Epithelial cell of prostate (primary cell): ENCODE measurements around the gene RNF145.

Source experiments
- DNase-seq: peaks from one replicate; pipeline ENCODE4 v3.0.0-alpha.2; 2011; ENCODE audit warnings: low read depth, low spot score
- H3K27ac ChIP-seq: fragments of 450-650 bp; 2 replicates; pipeline ENCODE4 v1.5.1; 2017; ENCODE audit warnings: mild to moderate bottlenecking

The RNF145 gene

GRCh38 chr5:159220206-159220605 is 10.9 kb upstream of the RNF145 start:
- peak overlapping the region; percentile 57 for H3K27ac ChIP-seq
- DNase-seq = no peak

GRCh38 chr5:159218595-159219023 is 9.3 kb upstream of the RNF145 start:
- no peak for DNase-seq
- H3K27ac ChIP-seq = peak overlapping the region; percentile 58

GRCh38 chr5:159217236-159217635 is 7.9 kb upstream of the RNF145 start:
- peak overlapping the region; percentile 71 for H3K27ac ChIP-seq
- no peak for DNase-seq

GRCh38 chr5:159216454-159216853 is 7.1 kb upstream of the RNF145 start:
- peak overlapping the region; percentile 71 for H3K27ac ChIP-seq
- no peak for DNase-seq

- peak overlapping the region; percentile 71 for H3K27ac ChIP-seq
- DNase-seq = no peak
These were observed 6.5 kb upstream of the RNF145 start for GRCh38 chr5:159215886-159216285.

- H3K27ac ChIP-seq = peak overlapping the region; percentile 71
- no peak for DNase-seq
These were observed 5.3 kb upstream of the RNF145 start for GRCh38 chr5:159214486-159215271.

- no peak for DNase-seq
These were observed 3.5 kb upstream of the RNF145 start for GRCh38 chr5:159212657-159213462.

GRCh38 chr5:159211729-159212174 is 2.4 kb upstream of the RNF145 start:
- DNase-seq = no peak
- H3K27ac ChIP-seq = peak overlapping the region; percentile 96

More at GRCh38 chr5:159212657-159213462, 3.5 kb upstream of the RNF145 start:
- H3K27ac ChIP-seq = no peak overlapping the region

- no peak for DNase-seq
- H3K27ac ChIP-seq = peak overlapping the region; percentile 96
These were observed 1.5 kb upstream of the RNF145 start for GRCh38 chr5:159210846-159211245.

- DNase-seq = no peak
- H3K27ac ChIP-seq = peak overlapping the region; percentile 96
These were observed 883 bp upstream of the RNF145 start for GRCh38 chr5:159210210-159210661.

GRCh38 chr5:159208514-159209437 is 577 bp downstream of the RNF145 start:
- DNase-seq = no peak
- H3K27ac ChIP-seq = peak overlapping the region; percentile 96

- H3K27ac ChIP-seq = peak overlapping the region; percentile 96
- no peak for DNase-seq
These were observed 1.5 kb downstream of the RNF145 start for GRCh38 chr5:159207686-159208513.

- no peak for DNase-seq
- H3K27ac ChIP-seq = peak overlapping the region; percentile 96
These were observed 2.1 kb downstream of the RNF145 start for GRCh38 chr5:159207222-159207685.

- H3K27ac ChIP-seq = peak overlapping the region; percentile 96
- DNase-seq = no peak
These were observed 2.5 kb downstream of the RNF145 start for GRCh38 chr5:159206818-159207217.

GRCh38 chr5:159206368-159206767 is 3.0 kb downstream of the RNF145 start:
- peak overlapping the region; percentile 96 for H3K27ac ChIP-seq
- no peak for DNase-seq

- DNase-seq = no peak
- no peak overlapping the region for H3K27ac ChIP-seq
These were observed 6.0 kb downstream of the RNF145 start for GRCh38 chr5:159203351-159203750.

GRCh38 chr5:159202151-159202550 is 7.2 kb downstream of the RNF145 start:
- H3K27ac ChIP-seq = no peak overlapping the region
- DNase-seq = no peak

- H3K27ac ChIP-seq = no peak overlapping the region
- no peak for DNase-seq
These were observed 9.6 kb downstream of the RNF145 start for GRCh38 chr5:159199780-159200179.

- no peak overlapping the region for H3K27ac ChIP-seq
- DNase-seq = no peak
These were observed 10.1 kb downstream of the RNF145 start for GRCh38 chr5:159199225-159199624.
